Measurements from ENCODE around the gene KNL1.
"Not testable (repeated sequence)": the region's sequence is repeated elsewhere in the genome, so short reads cannot be mapped to it uniquely, and the experiment has no call there.

KNL1 gene

DNA sequence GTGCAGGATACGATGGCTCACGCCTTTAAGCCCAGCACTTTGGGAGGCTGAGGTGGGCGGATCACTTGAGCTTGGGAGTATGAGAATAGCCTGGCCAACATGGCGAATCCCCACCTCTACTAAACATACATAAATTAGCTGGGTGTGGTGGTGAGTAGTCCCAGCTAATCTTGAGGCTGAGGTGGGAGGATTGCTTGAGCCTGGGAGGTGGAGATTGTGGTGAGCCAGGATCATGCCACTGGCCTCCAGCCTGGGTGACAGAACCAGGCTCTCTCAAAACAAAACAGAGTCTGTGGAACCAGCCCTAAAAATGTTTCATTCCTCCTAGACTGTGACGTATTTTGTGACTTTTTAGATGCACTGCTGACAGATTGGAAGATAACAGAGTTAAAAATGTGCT lies 66.6 kb downstream of the KNL1 start:
- Mint-ChIP-seq H3K4me3 (no peak overlapping the region), H3K27ac (no peak overlapping the region), H3K4me1 (ENCODE audit: low read depth) (peaks cover 4% of the 10 kb centered on the region), H3K9me3 (no peaks in the 10 kb centered on the region), H3K36me3 (ENCODE audit: low read depth) (peaks cover 7% of the 10 kb centered on the region), H3K27me3 (no peaks in the 10 kb centered on the region)
- intact Hi-C loops (cut with micrococcal nuclease) = no loop called here

DNA sequence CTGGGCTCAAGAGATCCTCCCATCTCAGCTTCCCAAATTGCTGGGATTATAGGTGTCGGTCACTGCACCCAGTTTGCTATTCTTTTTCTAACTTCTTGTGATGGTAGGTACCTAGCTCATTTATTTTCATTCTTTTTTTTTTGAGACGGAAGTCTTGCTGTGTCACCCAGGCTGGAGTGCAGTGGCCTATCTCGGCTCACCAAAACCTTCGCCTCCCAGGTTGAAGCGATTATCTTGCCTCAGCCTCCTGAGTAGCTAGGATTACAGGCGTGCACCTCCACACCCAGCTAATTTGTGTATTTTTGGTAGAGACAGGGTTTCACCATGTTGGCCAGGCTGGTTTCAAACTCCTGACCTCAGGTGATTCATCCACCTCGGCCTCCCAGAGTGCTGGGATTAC lies 70.9 kb downstream of the KNL1 start:
- Mint-ChIP-seq H3K27ac (no peak overlapping the region), H3K4me3 (no peak overlapping the region), H3K27me3 (no peaks in the 10 kb centered on the region), H3K36me3 (ENCODE audit: low read depth) (peaks cover under 1% of the 10 kb centered on the region), H3K4me1 (ENCODE audit: low read depth) (no peaks in the 10 kb centered on the region), H3K9me3 (no peaks in the 10 kb centered on the region)
- intact Hi-C loops (cut with micrococcal nuclease) = no loop called here

DNA sequence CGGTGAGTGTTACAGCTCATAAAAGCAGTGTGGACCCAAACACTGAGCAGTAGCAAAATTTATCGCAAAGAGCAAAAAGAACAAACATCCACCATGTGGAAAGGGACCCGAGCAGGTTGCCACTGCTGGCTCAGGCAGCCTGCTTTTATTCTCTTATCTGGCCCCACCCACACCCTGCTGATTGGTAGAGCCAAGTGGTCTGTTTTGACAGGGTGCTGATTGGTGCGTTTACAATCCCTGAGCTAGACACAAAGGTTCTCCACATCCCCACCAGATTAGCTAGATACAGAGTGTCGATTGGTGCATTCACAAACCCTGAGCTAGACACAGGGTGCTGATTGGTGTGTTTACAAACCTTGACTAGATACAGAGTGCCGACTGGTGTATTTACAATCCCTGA lies 82.2 kb downstream of the KNL1 start:
- H3K27me3 Mint-ChIP-seq; H3K4me1 Mint-ChIP-seq (ENCODE audit: low read depth); H3K27ac Mint-ChIP-seq; H3K36me3 Mint-ChIP-seq (ENCODE audit: low read depth); H3K9me3 Mint-ChIP-seq; H3K4me3 Mint-ChIP-seq: not testable (repeated sequence)
- intact Hi-C loops (cut with micrococcal nuclease) = loop anchor here (5.0 kb wide), 2 partner anchors 106 to 216 kb away; partner anchors contain the start of gene VPS18

DNA sequence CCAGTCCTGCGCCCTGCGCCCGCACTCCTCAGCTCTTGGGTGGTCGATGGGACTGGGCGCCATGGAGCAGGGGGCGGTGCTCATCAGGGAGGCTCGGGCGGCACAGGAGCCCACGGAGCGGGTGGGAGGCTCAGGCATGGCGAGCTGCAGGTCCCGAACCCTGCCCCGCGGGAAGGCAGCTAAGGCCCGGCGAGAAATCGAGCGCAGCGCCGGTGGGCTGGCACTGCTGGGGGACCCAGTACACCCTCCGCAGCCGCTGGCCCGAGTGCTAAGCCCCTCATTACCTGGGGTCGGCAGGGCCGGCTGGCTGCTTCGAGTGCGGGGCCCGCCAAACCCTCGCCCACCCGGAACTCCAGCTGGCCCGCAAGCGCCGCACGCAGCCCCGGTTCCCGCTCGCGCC lies 82.9 kb downstream of the KNL1 start:
- not testable (repeated sequence) for H3K27ac Mint-ChIP-seq; H3K4me1 Mint-ChIP-seq (ENCODE audit: low read depth); H3K36me3 Mint-ChIP-seq (ENCODE audit: low read depth); H3K27me3 Mint-ChIP-seq; H3K4me3 Mint-ChIP-seq; H3K9me3 Mint-ChIP-seq
- intact Hi-C loops (cut with micrococcal nuclease) = loop anchor here (5.0 kb wide), 2 partner anchors 105 to 215 kb away; partner anchors contain the start of gene VPS18

DNA sequence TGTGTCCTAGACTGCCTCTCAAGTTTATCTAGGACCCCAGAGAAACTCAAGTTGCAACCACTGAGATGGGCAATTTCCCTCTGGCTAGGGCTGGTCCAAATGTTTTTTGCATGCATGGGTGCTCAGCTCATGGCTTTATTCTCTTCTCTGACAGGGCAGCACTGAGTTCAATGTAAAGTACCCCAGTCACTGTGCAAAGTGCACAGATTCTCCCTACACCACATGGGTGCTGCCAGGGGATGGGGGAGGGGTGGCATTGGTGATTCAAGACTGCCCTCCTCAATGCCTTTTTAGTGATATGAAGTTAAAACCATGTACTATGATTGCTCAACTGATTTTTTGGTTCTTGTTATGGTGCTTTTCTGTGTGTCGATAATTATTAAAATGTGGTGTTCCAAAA lies 86.1 kb downstream of the KNL1 start:
- no peak overlapping the region for H3K4me3 Mint-ChIP-seq
- no peaks in the 10 kb centered on the region for H3K27me3 Mint-ChIP-seq
- H3K36me3 Mint-ChIP-seq (ENCODE audit: low read depth) = no peaks in the 10 kb centered on the region
- H3K9me3 Mint-ChIP-seq = no peaks in the 10 kb centered on the region
- H3K27ac Mint-ChIP-seq = no peak overlapping the region
- intact Hi-C loops (cut with micrococcal nuclease) = no loop called here
- peaks cover 6% of the 10 kb centered on the region for H3K4me1 Mint-ChIP-seq (ENCODE audit: low read depth)

DNA sequence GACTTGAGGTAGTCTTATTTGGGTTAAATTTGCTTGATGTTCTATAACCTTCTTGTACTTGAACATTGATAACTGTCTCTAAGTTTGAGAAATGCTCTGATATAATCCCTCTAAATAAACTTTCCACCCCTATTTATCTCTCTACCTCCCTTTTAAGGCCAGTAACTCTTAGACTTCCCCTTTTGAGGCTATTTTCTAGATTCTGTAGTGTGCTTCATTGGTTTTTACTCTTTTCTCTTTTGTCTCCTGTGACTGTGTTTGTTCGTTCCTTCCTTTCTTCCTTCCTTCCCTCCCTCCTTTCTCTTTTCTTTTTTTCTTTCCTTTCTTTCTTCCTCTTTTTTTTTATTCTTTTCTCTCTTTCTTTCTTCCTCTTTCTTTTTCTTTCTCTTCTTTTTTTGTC lies 86.9 kb downstream of the KNL1 start:
- intact Hi-C loops (cut with micrococcal nuclease); H3K4me1 Mint-ChIP-seq (ENCODE audit: low read depth); H3K27ac Mint-ChIP-seq; H3K36me3 Mint-ChIP-seq (ENCODE audit: low read depth); H3K27me3 Mint-ChIP-seq; H3K4me3 Mint-ChIP-seq; H3K9me3 Mint-ChIP-seq: not testable (repeated sequence)

DNA sequence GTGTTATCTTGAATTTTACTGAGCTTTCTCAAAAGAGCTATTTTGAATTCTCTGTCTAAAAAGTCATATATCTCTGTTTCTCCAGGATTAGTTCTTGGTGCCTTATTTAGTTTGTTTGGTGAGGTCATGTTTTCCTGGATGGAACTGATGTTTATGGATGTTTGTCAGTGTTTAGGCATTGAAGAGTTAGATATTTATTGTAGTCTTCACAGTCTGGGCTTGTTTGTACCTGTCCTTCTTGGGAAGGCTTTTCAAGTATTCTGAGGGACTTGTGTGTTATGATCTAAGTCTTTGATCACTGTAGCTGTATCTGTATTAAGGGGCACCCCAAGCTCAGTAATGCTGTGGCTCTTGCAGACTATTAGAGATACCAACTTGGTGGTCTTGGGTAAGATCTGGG lies 90.3 kb downstream of the KNL1 start:
- H3K36me3 Mint-ChIP-seq (ENCODE audit: low read depth) = no peaks in the 10 kb centered on the region

DNA sequence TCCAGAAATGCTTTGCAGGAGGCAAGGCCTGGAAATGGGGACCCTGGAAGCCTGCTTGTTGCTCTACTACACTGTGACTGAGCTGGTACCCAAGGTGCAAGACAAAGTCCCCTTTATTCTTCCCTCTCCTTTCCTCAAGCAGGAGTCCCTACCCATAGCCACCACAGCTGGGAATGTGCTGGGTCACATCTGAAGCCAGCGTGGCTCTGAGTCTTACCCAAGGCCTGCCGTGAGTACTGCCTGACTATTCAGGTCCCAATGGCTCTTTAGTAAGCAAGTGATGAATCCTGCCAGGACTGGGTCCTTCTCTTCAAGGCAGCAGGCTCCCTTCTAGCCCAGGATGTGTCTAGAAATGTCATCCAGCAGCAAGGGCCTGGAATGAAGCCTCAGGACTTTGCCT lies 91.3 kb downstream of the KNL1 start:
- no peaks in the 10 kb centered on the region for H3K27me3 Mint-ChIP-seq
- intact Hi-C loops (cut with micrococcal nuclease) = no loop called here
- H3K4me3 Mint-ChIP-seq = no peak overlapping the region
- no peak overlapping the region for H3K27ac Mint-ChIP-seq
- H3K36me3 Mint-ChIP-seq (ENCODE audit: low read depth) = no peaks in the 10 kb centered on the region
- no peaks in the 10 kb centered on the region for H3K4me1 Mint-ChIP-seq (ENCODE audit: low read depth)
- no peaks in the 10 kb centered on the region for H3K9me3 Mint-ChIP-seq

More for the DNA sequence above, 90.3 kb downstream of the KNL1 start:
- Mint-ChIP-seq H3K4me1 (ENCODE audit: low read depth) (no peaks in the 10 kb centered on the region), H3K27ac (no peak overlapping the region), H3K4me3 (no peak overlapping the region), H3K9me3 (no peaks in the 10 kb centered on the region), H3K27me3 (no peaks in the 10 kb centered on the region)
- intact Hi-C loops (cut with micrococcal nuclease) = no loop called here

DNA sequence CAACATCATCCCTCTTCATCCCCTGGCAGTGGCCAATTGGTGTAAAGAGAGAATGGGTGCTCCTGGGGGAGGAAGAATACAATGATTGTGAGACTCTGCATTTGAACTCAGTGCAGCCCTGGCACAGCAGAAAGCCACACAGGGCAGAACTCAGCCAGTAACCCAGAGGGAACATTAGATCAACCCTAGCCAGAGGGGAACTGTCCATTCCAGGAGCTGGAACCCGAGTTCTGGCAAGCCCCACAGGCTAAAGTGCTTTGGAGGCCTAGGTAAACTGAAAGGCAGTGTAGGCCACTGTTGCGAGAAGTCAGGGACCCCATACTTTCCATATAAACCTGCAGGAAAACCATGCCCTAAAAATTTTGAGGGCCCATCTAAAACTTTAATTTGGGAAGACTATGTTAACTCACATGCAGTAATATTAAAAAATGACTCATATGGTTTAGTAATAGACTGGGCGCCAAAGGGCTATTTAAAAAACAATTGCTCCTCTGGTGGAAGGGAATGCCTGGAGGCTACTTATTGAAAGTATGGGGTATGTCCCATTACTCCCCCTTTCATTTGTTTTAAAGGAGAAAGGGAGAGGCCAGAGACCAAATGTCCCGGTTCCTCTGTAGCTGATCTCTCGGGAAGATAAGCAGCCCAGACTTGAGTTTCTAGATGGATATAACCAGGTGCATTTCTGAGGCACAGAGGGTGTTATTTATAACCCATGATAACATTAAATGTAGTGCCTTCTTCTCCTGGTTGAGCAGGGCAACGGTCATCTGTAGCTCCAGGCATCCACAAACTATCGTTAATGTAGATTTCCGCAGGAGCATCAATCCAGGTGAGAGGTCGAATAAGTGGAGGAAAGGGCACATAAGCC lies 95.1 kb downstream of the KNL1 start:
- Mint-ChIP-seq H3K4me3 (no peak overlapping the region), H3K27ac (no peak overlapping the region), H3K36me3 (ENCODE audit: low read depth) (peaks cover 11% of the 10 kb centered on the region), H3K9me3 (no peaks in the 10 kb centered on the region), H3K4me1 (ENCODE audit: low read depth) (peaks cover 8% of the 10 kb centered on the region), H3K27me3 (no peaks in the 10 kb centered on the region)
- intact Hi-C loops (cut with micrococcal nuclease) = no loop called here

DNA sequence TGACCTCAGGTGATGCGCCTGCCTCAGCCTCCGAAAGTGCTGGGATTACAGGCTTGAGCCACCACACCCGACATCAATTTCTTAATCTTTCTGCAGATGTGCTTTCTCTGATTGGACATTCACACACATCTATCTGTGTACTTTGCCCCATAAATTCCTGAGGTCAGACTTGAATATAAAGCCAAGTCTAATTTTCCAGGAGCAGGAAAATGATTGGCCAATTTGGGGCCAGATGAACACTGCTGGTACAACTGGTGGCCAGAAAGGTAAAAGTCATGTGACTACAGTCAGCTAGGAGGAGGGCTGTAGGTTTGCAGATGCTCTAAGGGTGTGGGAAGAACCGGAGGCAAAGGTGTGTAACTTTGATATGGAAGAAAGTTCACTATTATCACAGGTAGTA lies 97.7 kb downstream of the KNL1 start:
- Mint-ChIP-seq H3K9me3 (no peaks in the 10 kb centered on the region), H3K27ac (no peak overlapping the region), H3K4me1 (ENCODE audit: low read depth) (peaks cover 25% of the 10 kb centered on the region), H3K36me3 (ENCODE audit: low read depth) (peaks cover 23% of the 10 kb centered on the region), H3K27me3 (no peaks in the 10 kb centered on the region), H3K4me3 (no peak overlapping the region)
- intact Hi-C loops (cut with micrococcal nuclease) = no loop called here

DNA sequence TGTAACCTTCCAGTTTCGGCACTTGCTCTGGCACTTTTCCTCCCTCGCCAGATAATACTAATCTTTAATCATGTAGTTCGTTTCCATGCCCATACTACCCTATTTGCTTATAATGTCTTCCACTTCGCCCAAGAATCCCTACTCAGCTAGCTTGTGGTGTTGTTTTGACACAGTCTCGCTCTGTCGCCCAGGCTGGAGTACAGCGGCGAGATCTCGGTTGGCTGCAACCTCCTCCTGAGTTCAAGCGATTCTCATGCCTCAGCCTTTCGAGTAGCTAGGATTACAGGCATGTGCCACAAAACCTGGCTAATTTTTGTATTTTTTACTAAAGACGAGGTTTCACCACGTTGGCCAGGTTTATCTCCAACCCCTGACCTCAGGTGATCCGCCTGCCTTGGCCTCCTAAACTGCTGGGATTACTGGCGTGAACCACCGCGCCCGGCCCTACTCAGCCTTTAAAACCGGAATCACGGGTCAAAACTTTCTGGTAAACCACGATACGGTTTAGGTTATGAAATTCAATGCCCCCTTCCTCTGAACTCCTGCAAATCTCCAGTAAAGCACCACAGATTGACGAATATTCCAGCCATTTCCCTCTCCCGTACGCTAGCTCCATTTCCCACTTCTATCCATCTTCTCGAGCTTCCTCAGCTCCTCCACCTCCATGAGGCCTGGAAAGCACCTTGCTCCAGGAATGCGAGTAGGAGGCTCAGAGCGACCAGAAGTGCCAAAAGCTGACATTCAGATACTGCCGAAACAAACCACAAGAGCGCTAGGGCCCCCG lies 100.0 kb downstream of the KNL1 start:
- peaks cover 23% of the 10 kb centered on the region for H3K36me3 Mint-ChIP-seq (ENCODE audit: low read depth)
- intact Hi-C loops (cut with micrococcal nuclease) = loop anchor here (2.0 kb wide), 1 partner anchor 99 kb away; the partner anchor contains the start of gene KNL1
- H3K4me1 Mint-ChIP-seq (ENCODE audit: low read depth) = peaks cover 25% of the 10 kb centered on the region
- H3K4me3 Mint-ChIP-seq = peak overlapping the region; percentile 98
- H3K9me3 Mint-ChIP-seq = no peaks in the 10 kb centered on the region
- no peaks in the 10 kb centered on the region for H3K27me3 Mint-ChIP-seq
- H3K27ac Mint-ChIP-seq = peak overlapping the region; percentile 89

DNA sequence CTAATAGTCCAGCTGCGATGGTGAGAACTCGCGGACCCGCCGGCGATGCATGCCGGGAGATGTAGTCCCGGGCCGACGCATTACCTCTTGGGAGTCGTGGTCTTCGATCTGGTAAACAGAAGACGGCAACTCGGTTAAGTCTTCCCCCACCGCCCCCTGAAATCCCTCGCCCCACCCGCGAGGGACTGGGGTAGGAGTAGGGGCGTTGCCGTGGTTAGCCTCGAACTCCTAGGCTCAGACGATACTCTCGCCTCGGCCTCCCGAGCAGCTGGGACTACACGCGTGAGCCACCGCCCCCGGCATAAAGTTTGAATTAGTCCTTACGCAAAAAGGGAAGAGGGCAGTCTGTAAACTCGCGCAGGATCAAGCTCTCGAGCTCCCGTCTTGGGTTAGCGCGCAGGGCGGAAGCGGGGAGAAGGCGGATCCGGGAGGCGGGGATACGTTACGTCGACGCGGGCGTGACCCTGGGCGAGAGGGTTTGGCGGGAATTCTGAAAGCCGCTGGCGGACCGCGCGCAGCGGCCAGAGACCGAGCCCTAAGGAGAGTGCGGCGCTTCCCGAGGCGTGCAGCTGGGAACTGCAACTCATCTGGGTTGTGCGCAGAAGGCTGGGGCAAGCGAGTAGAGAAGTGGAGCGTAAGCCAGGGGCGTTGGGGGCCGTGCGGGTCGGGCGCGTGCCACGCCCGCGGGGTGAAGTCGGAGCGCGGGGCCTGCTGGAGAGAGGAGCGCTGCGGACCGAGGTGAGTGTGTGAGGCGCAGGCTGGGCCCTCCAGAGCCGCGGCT lies 100.8 kb downstream of the KNL1 start, which contains the start of gene RAD51:
Gene RAD51 (plus strand): TSS at position 487 of the 781 bp plus-strand sequence. CDS start 3,585 bp downstream, outside the sequence.
- peaks cover 25% of the 10 kb centered on the region for H3K4me1 Mint-ChIP-seq (ENCODE audit: low read depth)
- H3K36me3 Mint-ChIP-seq (ENCODE audit: low read depth) = peaks cover 23% of the 10 kb centered on the region
- H3K27ac Mint-ChIP-seq = peak within 1 kb of the TSS; percentile 89
- no peaks in the 10 kb centered on the region for H3K9me3 Mint-ChIP-seq
- intact Hi-C loops (cut with micrococcal nuclease) = loop anchor here (2.0 kb wide), 1 partner anchor 100 kb away; the partner anchor contains the start of gene KNL1
- H3K27me3 Mint-ChIP-seq = no peaks in the 10 kb centered on the region
- H3K4me3 Mint-ChIP-seq = peak within 1 kb of the TSS; percentile 98

DNA sequence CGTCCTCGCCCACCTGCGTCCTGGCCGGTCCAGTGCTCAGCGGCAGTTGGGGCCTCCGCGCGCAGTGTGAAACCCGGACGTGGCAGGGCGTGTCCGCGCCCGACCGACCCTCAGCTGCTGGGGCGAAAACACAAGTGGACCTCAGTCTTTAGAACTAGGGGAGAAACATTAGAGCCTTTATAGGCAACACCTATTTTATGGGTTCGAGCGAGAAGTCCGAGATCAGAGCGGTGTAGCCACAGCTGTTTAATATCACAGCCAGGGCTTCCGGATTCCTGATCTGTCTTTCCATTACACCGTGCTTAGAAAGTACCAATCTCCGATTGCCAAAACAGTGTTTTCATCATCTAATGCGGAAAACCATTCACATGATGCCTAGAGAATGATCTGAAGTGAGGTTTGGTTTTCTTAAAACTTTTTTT lies 101.4 kb downstream of the KNL1 start:
- no peaks in the 10 kb centered on the region for H3K27me3 Mint-ChIP-seq
- peaks cover 25% of the 10 kb centered on the region for H3K4me1 Mint-ChIP-seq (ENCODE audit: low read depth)
- intact Hi-C loops (cut with micrococcal nuclease) = loop anchor here (2.0 kb wide), 1 partner anchor 101 kb away; the partner anchor contains the start of gene KNL1
- H3K9me3 Mint-ChIP-seq = no peaks in the 10 kb centered on the region
- H3K36me3 Mint-ChIP-seq (ENCODE audit: low read depth) = peaks cover 23% of the 10 kb centered on the region
- peak overlapping the region; percentile 89 for H3K27ac Mint-ChIP-seq
- peak overlapping the region; percentile 98 for H3K4me3 Mint-ChIP-seq

Data from dendritic cell treated with granulocyte-macrophage colony-stimulating factor and Interleukin-4, amounts not matched to agents 40 ng/mL and 50 ng/mL, for 4 days (primary cell).